ENCODE data around the gene ID3. TPM values are rescaled to one million over a fixed set of nuclear protein-coding genes. Genes with fewer than 3 reads are reported as not detected.

ID3 gene, protein sequence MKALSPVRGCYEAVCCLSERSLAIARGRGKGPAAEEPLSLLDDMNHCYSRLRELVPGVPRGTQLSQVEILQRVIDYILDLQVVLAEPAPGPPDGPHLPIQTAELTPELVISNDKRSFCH
- total RNA-seq = 10 to 100 TPM; 32.0 TPM

DNA sequence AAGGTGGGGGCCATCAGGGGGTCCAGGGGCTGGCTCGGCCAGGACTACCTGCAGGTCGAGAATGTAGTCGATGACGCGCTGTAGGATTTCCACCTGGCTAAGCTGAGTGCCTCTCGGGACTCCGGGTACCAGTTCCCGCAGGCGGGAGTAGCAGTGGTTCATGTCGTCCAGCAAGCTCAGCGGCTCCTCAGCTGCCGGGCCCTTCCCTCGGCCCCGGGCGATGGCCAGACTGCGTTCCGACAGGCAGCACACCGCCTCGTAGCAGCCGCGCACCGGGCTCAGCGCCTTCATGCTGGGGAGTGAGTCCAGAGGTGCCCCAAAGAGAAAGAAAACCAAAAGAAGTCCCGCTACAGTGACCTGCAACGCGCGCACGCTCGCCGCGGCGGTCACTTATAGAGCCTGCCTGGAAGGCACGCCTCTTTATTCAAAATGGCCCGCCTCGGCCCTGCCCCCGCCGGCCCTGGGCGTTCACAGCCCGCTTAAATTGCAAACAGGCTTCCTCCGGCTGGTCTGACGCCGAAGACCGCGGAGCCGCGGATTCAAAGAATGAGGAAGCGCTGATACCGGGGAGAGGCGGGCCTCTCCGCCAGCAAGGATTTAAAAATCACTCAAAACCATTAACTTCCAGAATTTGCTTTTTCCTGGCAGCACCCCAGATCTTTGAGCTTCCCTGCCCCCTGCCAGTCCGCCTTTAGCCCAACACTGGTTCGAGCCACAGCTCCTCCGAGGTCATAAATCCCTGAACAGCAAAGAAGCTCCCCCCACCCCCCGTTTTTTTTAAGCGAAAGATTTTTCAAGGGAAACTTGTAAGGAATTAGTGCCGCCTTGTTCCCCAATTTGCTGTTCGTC lies at the start of gene ID3:
Gene ID3, minus strand, starts transcription at position 366 of the 849 bp plus-strand sequence. Its CDS starts 75 bp downstream, at position 291.

DNA sequence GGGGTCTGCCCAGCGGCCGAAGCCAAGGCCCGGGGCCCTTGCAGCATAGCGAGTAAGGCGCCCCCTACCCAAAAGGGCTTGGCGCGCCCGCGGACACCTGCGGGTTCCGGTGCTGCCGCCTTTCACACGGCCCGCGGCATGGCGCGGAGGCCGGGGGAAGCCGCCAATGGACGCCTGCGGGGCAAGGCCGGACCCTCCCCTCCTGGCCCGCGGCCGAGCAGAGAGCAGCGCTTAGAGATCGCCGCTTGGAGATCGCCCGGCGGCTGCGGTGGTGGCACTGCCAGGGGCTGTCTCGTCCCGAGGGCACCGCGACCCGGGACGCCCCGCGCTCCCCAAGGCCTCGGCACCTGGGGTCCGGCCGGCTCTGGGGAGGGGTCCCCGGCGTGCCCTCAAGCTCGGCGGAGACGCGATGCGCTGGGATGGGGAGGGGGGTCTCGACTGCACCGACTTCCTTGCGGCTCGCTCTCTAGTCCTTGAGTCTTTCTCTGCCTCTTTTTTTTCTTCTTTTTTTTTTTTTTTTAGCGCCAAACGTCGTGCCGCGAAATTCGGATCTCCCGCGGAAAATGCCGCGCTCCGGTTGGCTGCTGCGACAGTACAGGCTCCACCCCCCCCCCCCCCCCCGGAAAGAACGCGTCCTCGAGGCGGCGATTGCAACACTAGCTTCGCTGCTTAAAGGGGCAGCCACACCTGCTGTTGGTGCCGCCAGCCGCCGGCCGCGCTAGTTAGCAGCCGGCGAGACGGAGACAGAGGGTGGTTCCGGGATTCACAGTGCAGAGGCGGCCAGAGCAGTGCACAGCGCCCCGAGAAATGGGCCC lies 28.3 kb downstream of the ID3 start, which contains the start of gene E2F2:
Gene E2F2, minus strand, starts transcription at position 487 of the 815 bp plus-strand sequence. Its CDS starts 440 bp downstream, at position 47.

Other genes starting within 250 kb of the ID3 start
- gene HNRNPR, start 215.2 kb downstream of the ID3 start, total RNA-seq = 100 to 1,000 TPM; 157 to 163 TPM
- 1 to 10 TPM; 7.2 to 7.3 TPM for gene ZNF436, start 189.7 kb downstream of the ID3 start, total RNA-seq
- gene TCEA3, start 134.8 kb downstream of the ID3 start, total RNA-seq = 10 to 100 TPM; 59.4 to 62.2 TPM
- under 1 TPM; 0.25 to 0.53 TPM for gene ASAP3, start 75.3 kb downstream of the ID3 start, total RNA-seq
- gene E2F2, start 28.3 kb downstream of the ID3 start, total RNA-seq = 10 to 100 TPM; 53.4 to 54.5 TPM
- gene RPL11, start 132.3 kb upstream of the ID3 start, total RNA-seq = 1,000 to 10,000 TPM; 1,629 to 1,768 TPM
- gene ELOA, start 184.0 kb upstream of the ID3 start, total RNA-seq = 10 to 100 TPM; 26.8 to 29.0 TPM
- gene PITHD1, start 218.9 kb upstream of the ID3 start, total RNA-seq = 10 to 100 TPM; 46.5 to 46.9 TPM
- 10 to 100 TPM; 71.0 to 72.3 TPM for gene LYPLA2, start 231.6 kb upstream of the ID3 start, total RNA-seq
- 10 to 100 TPM; 13.6 to 18.7 TPM for gene GALE, start 241.3 kb upstream of the ID3 start, total RNA-seq

All from activated naive CD4-positive, alpha-beta T cell treated with anti-CD3 and anti-CD28 coated beads, Interleukin-2, amount 10 ng/mL, durations not matched to agents 5 hours and 36 hours (primary cell).